ENCODE data around the gene C5.

- TF ChIP-seq, protein P1, sequence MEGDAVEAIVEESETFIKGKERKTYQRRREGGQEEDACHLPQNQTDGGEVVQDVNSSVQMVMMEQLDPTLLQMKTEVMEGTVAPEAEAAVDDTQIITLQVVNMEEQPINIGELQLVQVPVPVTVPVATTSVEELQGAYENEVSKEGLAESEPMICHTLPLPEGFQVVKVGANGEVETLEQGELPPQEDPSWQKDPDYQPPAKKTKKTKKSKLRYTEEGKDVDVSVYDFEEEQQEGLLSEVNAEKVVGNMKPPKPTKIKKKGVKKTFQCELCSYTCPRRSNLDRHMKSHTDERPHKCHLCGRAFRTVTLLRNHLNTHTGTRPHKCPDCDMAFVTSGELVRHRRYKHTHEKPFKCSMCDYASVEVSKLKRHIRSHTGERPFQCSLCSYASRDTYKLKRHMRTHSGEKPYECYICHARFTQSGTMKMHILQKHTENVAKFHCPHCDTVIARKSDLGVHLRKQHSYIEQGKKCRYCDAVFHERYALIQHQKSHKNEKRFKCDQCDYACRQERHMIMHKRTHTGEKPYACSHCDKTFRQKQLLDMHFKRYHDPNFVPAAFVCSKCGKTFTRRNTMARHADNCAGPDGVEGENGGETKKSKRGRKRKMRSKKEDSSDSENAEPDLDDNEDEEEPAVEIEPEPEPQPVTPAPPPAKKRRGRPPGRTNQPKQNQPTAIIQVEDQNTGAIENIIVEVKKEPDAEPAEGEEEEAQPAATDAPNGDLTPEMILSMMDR (IDR thresholded peaks at IDR 0.05), result no peak
- TF ChIP-seq EP300 (IDR thresholded peaks at IDR 0.05) (no peak), POLR2A (IDR thresholded peaks at IDR 0.05) (no peak)
Observed at GRCh38 chr9:120944948-120945347, 105.1 kb downstream of the C5 start.
